HepG2 (cell line): ENCODE results near the gene CCDC77. TPM values are rescaled to one million over a fixed set of nuclear protein-coding genes. Genes with fewer than 3 reads are reported as not detected.

ENCODE experiments used
- BORCS8-MEF2B ChIP-seq: sonication (generic); formaldehyde crosslinking; IDR thresholded peaks from 2 replicates; pipeline ENCODE4 v1.8.0; 2022; ENCODE audit warnings: mild to moderate bottlenecking, missing genetic modification reagents
- FOXO1 ChIP-seq: sonication (generic); formaldehyde crosslinking; IDR thresholded peaks from 2 replicates; pipeline ENCODE4 v1.4.0; 2020; ENCODE audit warnings: missing genetic modification reagents
- GTF3A ChIP-seq: sonication (generic); formaldehyde crosslinking; conservative IDR thresholded peaks from 2 replicates; pipeline ENCODE4 v1.4.0; 2020; ENCODE audit warnings: mild to moderate bottlenecking, missing genetic modification reagents
- HES4 ChIP-seq: sonication (generic); formaldehyde crosslinking; IDR thresholded peaks from 2 replicates; pipeline ENCODE4 v1.9.0; 2021; ENCODE audit warnings: mild to moderate bottlenecking, missing genetic modification reagents, borderline replicate concordance
- HNRNPLL ChIP-seq: fragments of 200-400 bp; formaldehyde crosslinking; IDR thresholded peaks from 2 replicates; pipeline ENCODE4 v1.6.1; 2017; ENCODE audit warnings: mild to moderate bottlenecking, low read depth, low read length; ENCODE audit not compliant: poor library complexity, severe bottlenecking
- HOXA5 ChIP-seq: sonication (generic); formaldehyde crosslinking; IDR thresholded peaks from 2 replicates; pipeline ENCODE4 v1.4.0; 2020; ENCODE audit warnings: missing genetic modification reagents
- MIXL1 ChIP-seq: IDR thresholded peaks from 2 replicates; pipeline ENCODE4 v1.6.1; 2016
- SRSF4 ChIP-seq: fragments of 200-400 bp; formaldehyde crosslinking; IDR thresholded peaks from one replicate; pipeline ENCODE4 v1.6.1; 2018; ENCODE audit warnings: mild to moderate bottlenecking, low read depth, low read length, moderate library complexity; ENCODE audit not compliant: poor library complexity, severe bottlenecking
- STAG1 ChIP-seq: sonication (generic); formaldehyde crosslinking; IDR thresholded peaks from 2 replicates; pipeline ENCODE4 v1.4.0; 2020; ENCODE audit warnings: missing genetic modification reagents
- YY1 ChIP-seq: IDR thresholded peaks from 2 replicates; pipeline ENCODE4 v1.6.1; 2011; ENCODE audit warnings: low read length, low read depth, moderate library complexity, mild to moderate bottlenecking; ENCODE audit not compliant: insufficient read depth, insufficient replicate concordance
- ZC3H13 ChIP-seq: sonication (generic); formaldehyde crosslinking; IDR thresholded peaks from 2 replicates; pipeline ENCODE4 v1.8.1; 2023; ENCODE audit warnings: mild to moderate bottlenecking, missing genetic modification reagents, moderate library complexity
- ZC3H4 ChIP-seq: sonication (generic); formaldehyde crosslinking; IDR thresholded peaks from 2 replicates; pipeline ENCODE4 v1.4.0; 2020; ENCODE audit warnings: missing genetic modification reagents, borderline replicate concordance
- ZNF230 ChIP-seq: sonication (generic); formaldehyde crosslinking; IDR thresholded peaks from 2 replicates; pipeline ENCODE4 v1.4.0; 2020; ENCODE audit warnings: mild to moderate bottlenecking, missing genetic modification reagents
- ZNF274 ChIP-seq: sonication (generic); formaldehyde crosslinking; IDR thresholded peaks from 2 replicates; pipeline ENCODE4 v1.5.1; 2020; ENCODE audit warnings: mild to moderate bottlenecking, missing genetic modification reagents
- ZNF790 ChIP-seq: sonication (generic); formaldehyde crosslinking; IDR thresholded peaks from 2 replicates; pipeline ENCODE4 v1.8.0; 2022; ENCODE audit warnings: missing genetic modification reagents, mild to moderate bottlenecking, borderline replicate concordance
- polyA plus RNA-seq, 8 experiments: library from polyadenylated mRNA; depleted of rRNA in 3 of 8; stranded (reverse) in 7 of 8; unstranded in 1 of 8; fragments of >200 nt; fragmentation: Illumina TruSeq in 4 of 8; extraction: Trizol in 4 of 8; gene quantifications; 2 replicates each; pipeline versions ENCODE4 v1.2.1 to v1.2.3, GENCODE V29; 2011 to 2016; ENCODE audit warnings: low read depth in 4 of 8, missing spikeins in 1 of 8, mixed read lengths in 1 of 8; ENCODE audit not compliant: insufficient read depth in 1 of 8
- total RNA-seq, 5 experiments: library from RNA; depleted of rRNA; stranded (reverse); fragments of >200 nt; fragmentation: Illumina TruSeq; extraction: Trizol; gene quantifications; 2 replicates each; pipeline ENCODE4 v1.2.3, GENCODE V29; 2016; ENCODE audit warnings: low read depth in 1 of 5
- TF ChIP-seq, protein P1 (sequence below): IDR thresholded peaks from 2 replicates; pipeline ENCODE4 v1.6.1; 2012; ENCODE audit warnings: low read length, improper control_type of control experiment
- TF ChIP-seq, protein P2 (sequence below): sonication (generic); formaldehyde crosslinking; IDR thresholded peaks from 2 replicates; pipeline ENCODE4 v1.4.0; 2020; ENCODE audit warnings: mild to moderate bottlenecking, missing genetic modification reagents

CCDC77 gene
- total and polyA plus RNA-seq, 2 of the 13 experiments (the other 11 are each of a cell fraction or from before 2014, with no cell fraction given): 6.4 to 16.4 TPM

DNA sequence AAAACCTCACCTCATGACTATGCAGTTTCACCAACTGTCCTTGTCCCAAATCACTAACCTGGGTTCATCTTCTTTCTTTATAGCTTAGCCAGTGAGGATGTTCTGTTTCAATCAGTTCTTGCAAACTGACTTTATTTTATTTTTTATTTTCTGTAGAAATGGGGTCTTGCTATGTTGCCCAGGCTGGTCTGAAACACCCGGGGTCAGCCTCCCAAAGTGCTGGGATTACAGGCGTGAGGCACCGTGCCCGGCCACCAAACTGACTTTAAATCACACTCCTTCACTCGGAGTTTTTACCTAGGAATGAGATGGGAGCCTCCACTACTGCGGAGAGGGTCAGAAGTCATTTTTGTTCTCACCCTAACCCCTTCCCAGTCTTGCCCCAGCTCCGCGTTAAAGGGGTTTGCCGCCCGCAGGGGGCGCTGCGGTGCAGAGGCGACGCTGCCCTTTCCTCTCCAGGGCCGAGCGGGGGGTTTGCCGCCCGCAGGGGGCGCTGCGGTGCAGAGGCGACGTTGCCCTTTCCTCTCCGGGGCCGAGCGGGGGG, 51.3 kb downstream of the CCDC77 start (continued):
- no peak for TF ChIP-seq SRSF4
- TF ChIP-seq YY1: no peak
- TF ChIP-seq ZNF790 (CRISPR knock-in tag): no peak
- no peak for TF ChIP-seq MIXL1 (CRISPR knock-in tag)
- TF ChIP-seq HOXA5: no peak
- no peak for TF ChIP-seq GTF3A (CRISPR knock-in tag)
- no peak for TF ChIP-seq HNRNPLL
- TF ChIP-seq ZNF230 (CRISPR knock-in tag): no peak
- no peak for TF ChIP-seq ZC3H13 (CRISPR knock-in tag)
- TF ChIP-seq FOXO1 (CRISPR knock-in tag): no peak
- TF ChIP-seq, protein P1, sequence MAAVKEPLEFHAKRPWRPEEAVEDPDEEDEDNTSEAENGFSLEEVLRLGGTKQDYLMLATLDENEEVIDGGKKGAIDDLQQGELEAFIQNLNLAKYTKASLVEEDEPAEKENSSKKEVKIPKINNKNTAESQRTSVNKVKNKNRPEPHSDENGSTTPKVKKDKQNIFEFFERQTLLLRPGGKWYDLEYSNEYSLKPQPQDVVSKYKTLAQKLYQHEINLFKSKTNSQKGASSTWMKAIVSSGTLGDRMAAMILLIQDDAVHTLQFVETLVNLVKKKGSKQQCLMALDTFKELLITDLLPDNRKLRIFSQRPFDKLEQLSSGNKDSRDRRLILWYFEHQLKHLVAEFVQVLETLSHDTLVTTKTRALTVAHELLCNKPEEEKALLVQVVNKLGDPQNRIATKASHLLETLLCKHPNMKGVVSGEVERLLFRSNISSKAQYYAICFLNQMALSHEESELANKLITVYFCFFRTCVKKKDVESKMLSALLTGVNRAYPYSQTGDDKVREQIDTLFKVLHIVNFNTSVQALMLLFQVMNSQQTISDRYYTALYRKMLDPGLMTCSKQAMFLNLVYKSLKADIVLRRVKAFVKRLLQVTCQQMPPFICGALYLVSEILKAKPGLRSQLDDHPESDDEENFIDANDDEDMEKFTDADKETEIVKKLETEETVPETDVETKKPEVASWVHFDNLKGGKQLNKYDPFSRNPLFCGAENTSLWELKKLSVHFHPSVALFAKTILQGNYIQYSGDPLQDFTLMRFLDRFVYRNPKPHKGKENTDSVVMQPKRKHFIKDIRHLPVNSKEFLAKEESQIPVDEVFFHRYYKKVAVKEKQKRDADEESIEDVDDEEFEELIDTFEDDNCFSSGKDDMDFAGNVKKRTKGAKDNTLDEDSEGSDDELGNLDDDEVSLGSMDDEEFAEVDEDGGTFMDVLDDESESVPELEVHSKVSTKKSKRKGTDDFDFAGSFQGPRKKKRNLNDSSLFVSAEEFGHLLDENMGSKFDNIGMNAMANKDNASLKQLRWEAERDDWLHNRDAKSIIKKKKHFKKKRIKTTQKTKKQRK: no peak
- no peak for TF ChIP-seq BORCS8-MEF2B (CRISPR knock-in tag)
- TF ChIP-seq ZNF274: no peak
- TF ChIP-seq, protein P2, sequence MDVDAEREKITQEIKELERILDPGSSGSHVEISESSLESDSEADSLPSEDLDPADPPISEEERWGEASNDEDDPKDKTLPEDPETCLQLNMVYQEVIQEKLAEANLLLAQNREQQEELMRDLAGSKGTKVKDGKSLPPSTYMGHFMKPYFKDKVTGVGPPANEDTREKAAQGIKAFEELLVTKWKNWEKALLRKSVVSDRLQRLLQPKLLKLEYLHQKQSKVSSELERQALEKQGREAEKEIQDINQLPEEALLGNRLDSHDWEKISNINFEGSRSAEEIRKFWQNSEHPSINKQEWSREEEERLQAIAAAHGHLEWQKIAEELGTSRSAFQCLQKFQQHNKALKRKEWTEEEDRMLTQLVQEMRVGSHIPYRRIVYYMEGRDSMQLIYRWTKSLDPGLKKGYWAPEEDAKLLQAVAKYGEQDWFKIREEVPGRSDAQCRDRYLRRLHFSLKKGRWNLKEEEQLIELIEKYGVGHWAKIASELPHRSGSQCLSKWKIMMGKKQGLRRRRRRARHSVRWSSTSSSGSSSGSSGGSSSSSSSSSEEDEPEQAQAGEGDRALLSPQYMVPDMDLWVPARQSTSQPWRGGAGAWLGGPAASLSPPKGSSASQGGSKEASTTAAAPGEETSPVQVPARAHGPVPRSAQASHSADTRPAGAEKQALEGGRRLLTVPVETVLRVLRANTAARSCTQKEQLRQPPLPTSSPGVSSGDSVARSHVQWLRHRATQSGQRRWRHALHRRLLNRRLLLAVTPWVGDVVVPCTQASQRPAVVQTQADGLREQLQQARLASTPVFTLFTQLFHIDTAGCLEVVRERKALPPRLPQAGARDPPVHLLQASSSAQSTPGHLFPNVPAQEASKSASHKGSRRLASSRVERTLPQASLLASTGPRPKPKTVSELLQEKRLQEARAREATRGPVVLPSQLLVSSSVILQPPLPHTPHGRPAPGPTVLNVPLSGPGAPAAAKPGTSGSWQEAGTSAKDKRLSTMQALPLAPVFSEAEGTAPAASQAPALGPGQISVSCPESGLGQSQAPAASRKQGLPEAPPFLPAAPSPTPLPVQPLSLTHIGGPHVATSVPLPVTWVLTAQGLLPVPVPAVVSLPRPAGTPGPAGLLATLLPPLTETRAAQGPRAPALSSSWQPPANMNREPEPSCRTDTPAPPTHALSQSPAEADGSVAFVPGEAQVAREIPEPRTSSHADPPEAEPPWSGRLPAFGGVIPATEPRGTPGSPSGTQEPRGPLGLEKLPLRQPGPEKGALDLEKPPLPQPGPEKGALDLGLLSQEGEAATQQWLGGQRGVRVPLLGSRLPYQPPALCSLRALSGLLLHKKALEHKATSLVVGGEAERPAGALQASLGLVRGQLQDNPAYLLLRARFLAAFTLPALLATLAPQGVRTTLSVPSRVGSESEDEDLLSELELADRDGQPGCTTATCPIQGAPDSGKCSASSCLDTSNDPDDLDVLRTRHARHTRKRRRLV (CRISPR knock-in tag): no peak
- TF ChIP-seq STAG1: peak; percentile 29; the same call in 1 of the 2 replicates
- TF ChIP-seq HES4: no peak
- TF ChIP-seq ZC3H4: no peak
